GM23338 (cell line): Measurements from ENCODE around the gene SPAG16. TPM values are rescaled to one million over a fixed set of nuclear protein-coding genes. Genes with fewer than 3 reads are reported as not detected.

Source experiments
- ATAC-seq: fragments of 200-7000 bp; cut with Tn5 transposase; 3 replicates; pipeline ENCODE4 v1.9.1; 2020
- DNase-seq: peaks from one replicate; pipeline ENCODE4 v3.0.0-alpha.2; 2015; ENCODE audit warnings: low spot score
- H2AFZ ChIP-seq: fragments of 200-600 bp; sonication (generic); 2 replicates; pipeline ENCODE4 v1.8.0; 2016; ENCODE audit warnings: antibody characterized with exemption, mild to moderate bottlenecking, moderate library complexity
- H3F3A ChIP-seq: fragments of 200-600 bp; sonication (generic); replicated peaks from 2 replicates; pipeline ENCODE4 v1.8.0; 2017; ENCODE audit warnings: antibody characterized with exemption, mixed run types, low read depth
- H3K27ac ChIP-seq: fragments of 200-600 bp; sonication (generic); 2 replicates; pipeline ENCODE4 v1.6.1; 2016; ENCODE audit warnings: low read depth
- H3K27me3 ChIP-seq: fragments of 200-600 bp; sonication (generic); 2 replicates; pipeline ENCODE4 v1.8.0; 2016; ENCODE audit warnings: mild to moderate bottlenecking, mixed run types, moderate library complexity; ENCODE audit not compliant: insufficient read depth
- H3K36me3 ChIP-seq: fragments of 200-600 bp; sonication (generic); 2 replicates; pipeline ENCODE4 v1.8.0; 2016; ENCODE audit warnings: mild to moderate bottlenecking; ENCODE audit not compliant: insufficient read depth
- H3K4me1 ChIP-seq: fragments of 200-600 bp; sonication (generic); 2 replicates; pipeline ENCODE4 v1.8.0; 2016; ENCODE audit warnings: mild to moderate bottlenecking, moderate library complexity; ENCODE audit not compliant: insufficient read depth
- H3K4me2 ChIP-seq: fragments of 200-600 bp; sonication (generic); 2 replicates; pipeline ENCODE4 v1.7.1; 2017; ENCODE audit warnings: mixed run types
- H3K4me3 ChIP-seq: fragments of 200-600 bp; sonication (generic); 2 replicates; pipeline ENCODE4 v1.6.1; 2016; ENCODE audit warnings: mixed run types
- H3K79me2 ChIP-seq: fragments of 200-600 bp; sonication (generic); replicated peaks from 2 replicates; pipeline ENCODE4 v1.8.0; 2017; ENCODE audit warnings: mild to moderate bottlenecking; ENCODE audit not compliant: insufficient read depth
- H3K9me2 ChIP-seq: fragments of 200-600 bp; sonication (generic); 2 replicates; pipeline ENCODE4 v1.8.0; 2017; ENCODE audit not compliant: insufficient read depth
- H4K20me1 ChIP-seq: fragments of 200-600 bp; sonication (generic); replicated peaks from 2 replicates; pipeline ENCODE4 v1.8.0; 2017; ENCODE audit warnings: mild to moderate bottlenecking; ENCODE audit not compliant: insufficient read depth
- H3K27ac Mint-ChIP-seq: 2 replicates; pipeline ENCODE4 v1.8.0; 2020; ENCODE audit warnings: inconsistent platforms, mild to moderate bottlenecking, moderate library complexity, mixed read lengths
- H3K27me3 Mint-ChIP-seq: 3 replicates; pipeline ENCODE4 v1.8.0; 2022; ENCODE audit warnings: low read depth, mild to moderate bottlenecking, moderate library complexity, mixed read lengths, inconsistent platforms; ENCODE audit not compliant: insufficient read depth, poor library complexity
- H3K36me3 Mint-ChIP-seq: 3 replicates; pipeline ENCODE4 v1.8.0; 2021; ENCODE audit warnings: low read depth, mild to moderate bottlenecking, inconsistent platforms, moderate library complexity, mixed read lengths
- H3K4me1 Mint-ChIP-seq: 3 replicates; pipeline ENCODE4 v1.8.0; 2020; ENCODE audit warnings: mild to moderate bottlenecking, inconsistent platforms, mixed read lengths
- H3K4me3 Mint-ChIP-seq: 3 replicates; pipeline ENCODE4 v1.8.0; 2021; ENCODE audit warnings: moderate library complexity, mild to moderate bottlenecking, inconsistent platforms, mixed read lengths
- H3K9me3 Mint-ChIP-seq: 3 replicates; pipeline ENCODE4 v1.8.0; 2020; ENCODE audit warnings: moderate library complexity, mild to moderate bottlenecking, inconsistent platforms, mixed read lengths
- CREB1 ChIP-seq: fragments of 250-450 bp; sonication (Bioruptor Pico); IDR thresholded peaks from 2 replicates; pipeline ENCODE4 v1.5.0; 2020; ENCODE audit warnings: low read depth, mild to moderate bottlenecking, moderate library complexity
- JUNB ChIP-seq: IDR thresholded peaks from one replicate; pipeline ENCODE4 v1.6.1; 2016; ENCODE audit warnings: antibody characterized with exemption; ENCODE audit not compliant: unreplicated experiment
- NANOG ChIP-seq: IDR thresholded peaks from 2 replicates; pipeline ENCODE4 v1.6.1; 2016; ENCODE audit warnings: antibody characterized with exemption, borderline replicate concordance
- REST ChIP-seq: IDR thresholded peaks from one replicate; pipeline ENCODE4 v1.6.1; 2018; ENCODE audit warnings: antibody characterized with exemption; ENCODE audit not compliant: unreplicated experiment
- ZNF114 ChIP-seq: fragments of 250-450 bp; sonication (Bioruptor Pico); IDR thresholded peaks from 2 replicates; pipeline ENCODE4 v1.5.0; 2020; ENCODE audit warnings: mild to moderate bottlenecking, moderate library complexity
- polyA plus RNA-seq: library from polyadenylated mRNA; unstranded; fragments of >200 nt; fragmentation: Nextera tagmentation; extraction: Ambion mirVana; gene quantifications from 2 replicates; pipeline ENCODE4 v1.2.1, GENCODE V29; 2016
- total RNA-seq: library from RNA; depleted of rRNA; stranded (reverse); fragments of >200 nt; shearing (Covaris generic); gene quantifications from 2 replicates; pipeline ENCODE4 v1.2.3, GENCODE V29; 2014
- TF ChIP-seq, protein P1 (sequence below): fragments of 250-450 bp; sonication (Bioruptor Pico); IDR thresholded peaks from 2 replicates; pipeline ENCODE4 v1.5.0; 2020; ENCODE audit warnings: mild to moderate bottlenecking, moderate library complexity

The SPAG16 gene
- total and polyA plus RNA-seq, 2 experiments from 2014 or later, result 19.7 to 47.8 TPM

DNA sequence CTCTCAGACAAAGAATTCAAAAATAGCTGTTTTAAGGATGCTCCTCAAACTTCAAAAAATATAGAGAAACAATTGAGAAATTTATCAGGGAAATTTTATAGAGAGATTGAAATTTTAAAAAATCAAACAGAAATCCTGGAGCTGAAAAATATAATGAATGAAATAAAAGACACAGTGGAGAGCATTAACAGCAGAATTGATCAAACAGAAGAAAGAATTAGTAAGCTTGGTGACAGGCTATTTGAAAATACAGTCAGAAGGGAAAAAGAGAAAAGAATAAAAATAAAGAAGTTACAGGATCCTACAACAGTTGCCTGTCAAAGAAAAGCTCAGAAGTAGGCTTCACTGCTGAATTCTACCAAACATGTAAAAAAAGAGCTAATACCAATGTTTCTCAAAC is 832.8 kb downstream of the SPAG16 start (continued):
- TF ChIP-seq, protein P1, sequence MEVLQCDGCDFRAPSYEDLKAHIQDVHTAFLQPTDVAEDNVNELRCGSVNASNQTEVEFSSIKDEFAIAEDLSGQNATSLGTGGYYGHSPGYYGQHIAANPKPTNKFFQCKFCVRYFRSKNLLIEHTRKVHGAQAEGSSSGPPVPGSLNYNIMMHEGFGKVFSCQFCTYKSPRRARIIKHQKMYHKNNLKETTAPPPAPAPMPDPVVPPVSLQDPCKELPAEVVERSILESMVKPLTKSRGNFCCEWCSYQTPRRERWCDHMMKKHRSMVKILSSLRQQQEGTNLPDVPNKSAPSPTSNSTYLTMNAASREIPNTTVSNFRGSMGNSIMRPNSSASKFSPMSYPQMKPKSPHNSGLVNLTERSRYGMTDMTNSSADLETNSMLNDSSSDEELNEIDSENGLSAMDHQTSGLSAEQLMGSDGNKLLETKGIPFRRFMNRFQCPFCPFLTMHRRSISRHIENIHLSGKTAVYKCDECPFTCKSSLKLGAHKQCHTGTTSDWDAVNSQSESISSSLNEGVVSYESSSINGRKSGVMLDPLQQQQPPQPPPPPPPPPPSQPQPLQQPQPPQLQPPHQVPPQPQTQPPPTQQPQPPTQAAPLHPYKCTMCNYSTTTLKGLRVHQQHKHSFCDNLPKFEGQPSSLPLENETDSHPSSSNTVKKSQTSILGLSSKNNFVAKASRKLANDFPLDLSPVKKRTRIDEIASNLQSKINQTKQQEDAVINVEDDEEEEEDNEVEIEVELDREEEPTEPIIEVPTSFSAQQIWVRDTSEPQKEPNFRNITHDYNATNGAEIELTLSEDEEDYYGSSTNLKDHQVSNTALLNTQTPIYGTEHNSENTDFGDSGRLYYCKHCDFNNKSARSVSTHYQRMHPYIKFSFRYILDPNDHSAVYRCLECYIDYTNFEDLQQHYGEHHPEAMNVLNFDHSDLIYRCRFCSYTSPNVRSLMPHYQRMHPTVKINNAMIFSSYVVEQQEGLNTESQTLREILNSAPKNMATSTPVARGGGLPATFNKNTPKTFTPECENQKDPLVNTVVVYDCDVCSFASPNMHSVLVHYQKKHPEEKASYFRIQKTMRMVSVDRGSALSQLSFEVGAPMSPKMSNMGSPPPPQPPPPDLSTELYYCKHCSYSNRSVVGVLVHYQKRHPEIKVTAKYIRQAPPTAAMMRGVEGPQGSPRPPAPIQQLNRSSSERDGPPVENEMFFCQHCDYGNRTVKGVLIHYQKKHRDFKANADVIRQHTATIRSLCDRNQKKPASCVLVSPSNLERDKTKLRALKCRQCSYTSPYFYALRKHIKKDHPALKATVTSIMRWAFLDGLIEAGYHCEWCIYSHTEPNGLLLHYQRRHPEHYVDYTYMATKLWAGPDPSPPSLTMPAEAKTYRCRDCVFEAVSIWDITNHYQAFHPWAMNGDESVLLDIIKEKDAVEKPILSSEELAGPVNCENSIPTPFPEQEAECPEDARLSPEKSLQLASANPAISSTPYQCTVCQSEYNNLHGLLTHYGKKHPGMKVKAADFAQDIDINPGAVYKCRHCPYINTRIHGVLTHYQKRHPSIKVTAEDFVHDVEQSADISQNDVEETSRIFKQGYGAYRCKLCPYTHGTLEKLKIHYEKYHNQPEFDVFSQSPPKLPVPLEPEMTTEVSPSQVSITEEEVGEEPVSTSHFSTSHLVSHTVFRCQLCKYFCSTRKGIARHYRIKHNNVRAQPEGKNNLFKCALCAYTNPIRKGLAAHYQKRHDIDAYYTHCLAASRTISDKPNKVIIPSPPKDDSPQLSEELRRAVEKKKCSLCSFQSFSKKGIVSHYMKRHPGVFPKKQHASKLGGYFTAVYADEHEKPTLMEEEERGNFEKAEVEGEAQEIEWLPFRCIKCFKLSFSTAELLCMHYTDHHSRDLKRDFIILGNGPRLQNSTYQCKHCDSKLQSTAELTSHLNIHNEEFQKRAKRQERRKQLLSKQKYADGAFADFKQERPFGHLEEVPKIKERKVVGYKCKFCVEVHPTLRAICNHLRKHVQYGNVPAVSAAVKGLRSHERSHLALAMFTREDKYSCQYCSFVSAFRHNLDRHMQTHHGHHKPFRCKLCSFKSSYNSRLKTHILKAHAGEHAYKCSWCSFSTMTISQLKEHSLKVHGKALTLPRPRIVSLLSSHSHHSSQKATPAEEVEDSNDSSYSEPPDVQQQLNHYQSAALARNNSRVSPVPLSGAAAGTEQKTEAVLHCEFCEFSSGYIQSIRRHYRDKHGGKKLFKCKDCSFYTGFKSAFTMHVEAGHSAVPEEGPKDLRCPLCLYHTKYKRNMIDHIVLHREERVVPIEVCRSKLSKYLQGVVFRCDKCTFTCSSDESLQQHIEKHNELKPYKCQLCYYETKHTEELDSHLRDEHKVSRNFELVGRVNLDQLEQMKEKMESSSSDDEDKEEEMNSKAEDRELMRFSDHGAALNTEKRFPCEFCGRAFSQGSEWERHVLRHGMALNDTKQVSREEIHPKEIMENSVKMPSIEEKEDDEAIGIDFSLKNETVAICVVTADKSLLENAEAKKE (CRISPR knock-in tag), result no peak

DNA sequence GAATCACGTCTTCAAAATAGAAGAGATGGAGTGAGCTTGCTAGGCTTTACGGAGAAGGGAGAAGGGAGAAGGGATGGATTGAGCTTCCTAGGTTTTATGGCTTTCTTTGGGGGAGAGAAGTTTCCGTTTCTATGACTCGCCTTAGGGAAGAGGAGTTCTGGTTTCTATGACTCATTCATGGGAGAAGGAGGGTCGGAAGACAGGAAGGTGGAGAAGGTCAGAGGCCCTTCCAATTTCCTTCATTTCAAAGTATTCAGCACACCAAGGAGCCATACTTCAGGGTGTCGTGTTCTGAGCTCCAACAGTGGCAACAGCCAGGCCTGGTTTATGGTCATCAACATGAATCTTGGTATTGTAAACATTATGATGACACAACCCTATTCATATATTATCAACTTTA is 841.9 kb downstream of the SPAG16 start:
- Histone ChIP-seq H3K36me3 (no peaks in the 10 kb centered on the region), H3F3A (no peaks in the 10 kb centered on the region), H3K4me1 (peaks cover 27% of the 10 kb centered on the region), H3K9me2 (no peaks in the 10 kb centered on the region), H3K79me2 (no peaks in the 10 kb centered on the region), H2AFZ (no peak overlapping the region), H3K4me2 (peak overlapping the region; percentile 8; the same call in 1 of the 2 replicates), H4K20me1 (no peaks in the 10 kb centered on the region), H3K4me3 (no peak overlapping the region), H3K27me3 (no peaks in the 10 kb centered on the region), H3K27ac (no peak overlapping the region)
- H3K4me3 Mint-ChIP-seq, result no peak overlapping the region
- H3K36me3 Mint-ChIP-seq, result peaks cover 10% of the 10 kb centered on the region
- peaks cover 4% of the 10 kb centered on the region for H3K27me3 Mint-ChIP-seq
- peak overlapping the region; percentile 23; the same call in 1 of the 2 replicates for H3K27ac Mint-ChIP-seq
- DNase-seq, result peak; percentile 21
- H3K4me1 Mint-ChIP-seq, result peaks cover 46% of the 10 kb centered on the region
- ATAC-seq, result no peak
- H3K9me3 Mint-ChIP-seq, result no peaks in the 10 kb centered on the region
- TF ChIP-seq JUNB, result no peak
- no peak for TF ChIP-seq REST
- TF ChIP-seq, protein P1 (CRISPR knock-in tag), result 0 out of 2 replicates have a peak, but pooled peaks have one; percentile 54
- no peak for TF ChIP-seq CREB1 (CRISPR knock-in tag)
- no peak for TF ChIP-seq NANOG
- no peak for TF ChIP-seq ZNF114 (CRISPR knock-in tag)
